H1 (cell line): Measurements from ENCODE around the gene TBC1D13. TPM values are rescaled to one million over a fixed set of nuclear protein-coding genes. Genes with fewer than 3 reads are reported as not detected.

Experiments used
- BACH1 ChIP-seq: IDR thresholded peaks from 2 replicates; pipeline ENCODE4 v1.6.1; 2012; ENCODE audit warnings: low read length, improper control_type of control experiment
- CBX8 ChIP-seq: fragments of 300-800, 300-1000 bp; sonication (generic); IDR thresholded peaks from 2 replicates; pipeline ENCODE4 v1.7.1; 2016; ENCODE audit warnings: low read depth, low read length, borderline replicate concordance
- CEBPB ChIP-seq: IDR thresholded peaks from 2 replicates; pipeline ENCODE4 v1.6.1; 2012; ENCODE audit warnings: low read depth, low read length
- CHD2 ChIP-seq: IDR thresholded peaks from 2 replicates; pipeline ENCODE4 v1.6.1; 2012; ENCODE audit warnings: low read length, improper control_type of control experiment
- CTBP2 ChIP-seq: IDR thresholded peaks from 2 replicates; pipeline ENCODE4 v1.7.0; 2011; ENCODE audit warnings: borderline replicate concordance, mild to moderate bottlenecking, moderate library complexity, mixed read lengths, low read length; ENCODE audit not compliant: insufficient read depth, insufficient read length
- HDAC6 ChIP-seq: IDR thresholded peaks from one replicate; pipeline ENCODE4 v1.7.1; 2012; ENCODE audit warnings: low read depth, mild to moderate bottlenecking, inconsistent platforms, low read length, moderate library complexity
- JUN ChIP-seq: IDR thresholded peaks from 2 replicates; pipeline ENCODE4 v1.6.1; 2011; ENCODE audit warnings: low read depth, mild to moderate bottlenecking, improper control_type of control experiment, low read length
- JUND ChIP-seq: IDR thresholded peaks from 2 replicates; pipeline ENCODE4 v1.6.1; 2011; ENCODE audit warnings: mild to moderate bottlenecking, improper control_type of control experiment, low read length
- KDM4A ChIP-seq: IDR thresholded peaks from one replicate; pipeline ENCODE4 v1.7.1; 2012; ENCODE audit warnings: low read depth, mild to moderate bottlenecking, moderate library complexity, low read length, inconsistent platforms; ENCODE audit not compliant: severe bottlenecking
- KDM5A ChIP-seq: fragments of 200-600 bp; IDR thresholded peaks from 2 replicates; pipeline ENCODE4 v1.7.1; 2012; ENCODE audit warnings: mild to moderate bottlenecking, low read length, inconsistent platforms, mixed read lengths
- NANOG ChIP-seq: IDR thresholded peaks from 2 replicates; pipeline ENCODE4 v1.6.1; 2011; ENCODE audit warnings: low read length, low read depth, mild to moderate bottlenecking, inconsistent platforms; ENCODE audit not compliant: insufficient read depth, poor library complexity, severe bottlenecking
- PHF8 ChIP-seq: fragments of 200-600 bp; sonication (generic); conservative IDR thresholded peaks from 2 replicates; pipeline ENCODE4 v1.7.1; 2012; ENCODE audit warnings: low read depth, mild to moderate bottlenecking, inconsistent platforms, low read length, moderate library complexity
- POLR2A ChIP-seq, 2 experiments: IDR thresholded peaks; 1 replicate in 1 of 2; 2 replicates in 1 of 2; pipeline ENCODE4 v1.6.1; 2011; ENCODE audit warnings: low read depth in 2 of 2, low read length in 2 of 2, mild to moderate bottlenecking in 2 of 2; ENCODE audit errors: control extremely low read depth in 1 of 2
- POU5F1 ChIP-seq: IDR thresholded peaks from 2 replicates; pipeline ENCODE4 v1.6.1; 2011; ENCODE audit warnings: low read depth, mild to moderate bottlenecking, low read length, moderate library complexity
- RFX5 ChIP-seq: IDR thresholded peaks from 2 replicates; pipeline ENCODE4 v1.6.1; 2011; ENCODE audit warnings: low read depth, low read length, improper control_type of control experiment, borderline replicate concordance
- RXRA ChIP-seq: IDR thresholded peaks from 2 replicates; pipeline ENCODE4 v1.6.1; 2011; ENCODE audit warnings: low read depth, mild to moderate bottlenecking, low read length, moderate library complexity; ENCODE audit not compliant: insufficient read depth
- SP2 ChIP-seq: IDR thresholded peaks from 2 replicates; pipeline ENCODE4 v1.6.1; 2012; ENCODE audit warnings: mild to moderate bottlenecking, low read length, inconsistent platforms
- TAF7 ChIP-seq: optimal IDR thresholded peaks from 2 replicates; pipeline ENCODE3; 2011; ENCODE audit warnings: low read depth, mild to moderate bottlenecking, inconsistent platforms, low read length, moderate library complexity, borderline replicate concordance
- TCF12 ChIP-seq: IDR thresholded peaks from 2 replicates; pipeline ENCODE4 v1.6.1; 2011; ENCODE audit warnings: low read depth, mild to moderate bottlenecking, low read length
- polyA plus RNA-seq, 7 experiments: library from polyadenylated mRNA; depleted of rRNA in 3 of 7; stranded (reverse) in 5 of 7; unstranded in 2 of 7; fragments of >200 nt in 5 of 7; fragments of 200-250 nt in 2 of 7; gene quantifications; 1 replicate in 5 of 7; 2 replicates in 1 of 7; 4 replicates in 1 of 7; pipeline versions ENCODE4 v1.2.1 to v1.2.3, GENCODE V29; 2011 to 2013; ENCODE audit warnings: missing spikeins in 2 of 7, mixed read lengths in 2 of 7
- total RNA-seq: library from RNA; stranded (reverse); fragmentation: NEBNext Ultra II Directional; extraction: Animal tissue kit (Norgen Biotek cat#: 25700); gene quantifications from 2 replicates; pipeline ENCODE4 v1.2.1, GENCODE V29; 2021
- TF ChIP-seq, protein P1 (sequence below): IDR thresholded peaks from 2 replicates; pipeline ENCODE4 v1.6.1; 2012; ENCODE audit warnings: inconsistent platforms
- TF ChIP-seq, protein P2 (sequence below): IDR thresholded peaks from 2 replicates; pipeline ENCODE4 v1.6.1; 2011; ENCODE audit warnings: low read depth, mild to moderate bottlenecking, low read length; ENCODE audit not compliant: insufficient read depth
- TF ChIP-seq, protein P3 (sequence below): IDR thresholded peaks from 2 replicates; pipeline ENCODE4 v1.6.1; 2012; ENCODE audit warnings: low read length, inconsistent platforms

TBC1D13 gene
- total and polyA plus RNA-seq, 2 of the 8 experiments (the other 6 are each of a cell fraction or from before 2014, with no cell fraction given), result 21.3 to 24.7 TPM

DNA sequence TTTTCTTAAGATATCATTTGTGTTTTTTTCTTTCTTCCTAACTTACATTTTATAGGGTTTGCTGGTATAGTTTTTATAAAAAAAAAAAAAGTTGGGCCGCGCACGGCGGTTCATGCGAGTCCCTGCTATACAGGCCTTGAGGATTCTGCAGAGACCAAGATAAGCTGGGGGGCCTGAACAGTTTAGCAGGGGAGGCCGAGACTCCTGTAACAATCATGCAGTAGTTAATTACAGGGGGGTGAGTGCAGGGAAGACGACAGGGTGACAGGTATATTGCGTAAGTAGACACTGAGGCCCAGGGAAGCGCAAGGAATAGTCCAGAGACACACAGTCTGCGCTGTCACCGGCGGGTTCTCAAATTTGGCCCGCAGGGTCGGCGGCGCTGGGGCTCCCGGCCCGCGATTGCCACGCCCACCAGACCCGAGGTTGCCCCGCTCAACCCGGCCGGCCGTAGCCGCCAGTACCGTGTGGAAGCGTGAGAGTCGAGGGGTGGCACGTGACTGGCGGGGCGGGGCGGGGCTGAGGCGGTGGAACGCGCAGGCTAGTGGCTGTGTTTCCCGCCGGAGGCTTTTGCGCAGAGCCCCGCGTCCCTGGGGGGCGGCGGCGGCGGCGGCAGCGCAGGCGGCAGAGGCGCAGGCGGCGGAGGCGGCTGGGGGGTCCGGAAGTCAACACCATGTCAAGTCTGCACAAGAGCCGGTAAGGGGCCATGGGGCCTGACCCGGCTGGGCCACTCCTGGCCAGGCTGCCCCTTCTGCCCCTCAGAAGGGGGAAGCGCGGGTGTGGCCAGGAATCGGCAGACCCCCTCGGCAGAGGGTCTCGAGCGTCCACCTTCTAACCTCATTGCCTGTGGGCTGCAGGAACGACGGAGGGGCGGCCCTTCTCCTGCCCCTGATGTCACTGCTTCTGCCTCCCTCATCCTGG is at the start of gene TBC1D13 (continued):
- no peak for TF ChIP-seq SP2
- TF ChIP-seq, protein P1, sequence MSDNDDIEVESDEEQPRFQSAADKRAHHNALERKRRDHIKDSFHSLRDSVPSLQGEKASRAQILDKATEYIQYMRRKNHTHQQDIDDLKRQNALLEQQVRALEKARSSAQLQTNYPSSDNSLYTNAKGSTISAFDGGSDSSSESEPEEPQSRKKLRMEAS, result peak; percentile 98
- peak; percentile 77 for TF ChIP-seq PHF8
- TF ChIP-seq HDAC6, result no peak
- TF ChIP-seq, protein P2, sequence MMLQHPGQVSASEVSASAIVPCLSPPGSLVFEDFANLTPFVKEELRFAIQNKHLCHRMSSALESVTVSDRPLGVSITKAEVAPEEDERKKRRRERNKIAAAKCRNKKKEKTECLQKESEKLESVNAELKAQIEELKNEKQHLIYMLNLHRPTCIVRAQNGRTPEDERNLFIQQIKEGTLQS, result peak; percentile 65
- TF ChIP-seq KDM4A, result peak; percentile 76
- TF ChIP-seq BACH1, result no peak
- no peak for TF ChIP-seq RFX5
- TF ChIP-seq CHD2, result peak; percentile 68
- TF ChIP-seq CTBP2, result no peak
- no peak for TF ChIP-seq JUND
- peak; percentile 91 for TF ChIP-seq CEBPB
- TF ChIP-seq TAF7, result no peak
- no peak for TF ChIP-seq RXRA
- no peak for TF ChIP-seq JUN
- TF ChIP-seq TCF12, result no peak
- no peak for TF ChIP-seq CBX8
- TF ChIP-seq NANOG, result no peak
- peak in 1 of 2 experiments; percentile 56; a peak in 2 of 3 replicates for TF ChIP-seq POLR2A (IDR thresholded peaks at IDR 0.05; ENCODE audit: control extremely low read depth in 1 of 2, low read depth in 2 of 2, low read length in 2 of 2)
- TF ChIP-seq, protein P3, sequence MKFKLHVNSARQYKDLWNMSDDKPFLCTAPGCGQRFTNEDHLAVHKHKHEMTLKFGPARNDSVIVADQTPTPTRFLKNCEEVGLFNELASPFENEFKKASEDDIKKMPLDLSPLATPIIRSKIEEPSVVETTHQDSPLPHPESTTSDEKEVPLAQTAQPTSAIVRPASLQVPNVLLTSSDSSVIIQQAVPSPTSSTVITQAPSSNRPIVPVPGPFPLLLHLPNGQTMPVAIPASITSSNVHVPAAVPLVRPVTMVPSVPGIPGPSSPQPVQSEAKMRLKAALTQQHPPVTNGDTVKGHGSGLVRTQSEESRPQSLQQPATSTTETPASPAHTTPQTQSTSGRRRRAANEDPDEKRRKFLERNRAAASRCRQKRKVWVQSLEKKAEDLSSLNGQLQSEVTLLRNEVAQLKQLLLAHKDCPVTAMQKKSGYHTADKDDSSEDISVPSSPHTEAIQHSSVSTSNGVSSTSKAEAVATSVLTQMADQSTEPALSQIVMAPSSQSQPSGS, result no peak
- TF ChIP-seq KDM5A, result 0 out of 2 replicates have a peak, but pooled peaks have one; percentile 43
- no peak for TF ChIP-seq POU5F1
